SK-N-SH treated with all-trans-retinoic acid at 6 μM for 48 hours (cell line): ENCODE data around the gene SCAPER.
"Not testable (repeated sequence)": the region's sequence is repeated elsewhere in the genome, so short reads cannot be mapped to it uniquely, and the experiment has no call there.

Experiments used
- ATAC-seq: fragments of 200-7000 bp; cut with Tn5 transposase; 3 replicates; pipeline ENCODE4 v1.9.1; 2020; ENCODE audit warnings: mild to moderate bottlenecking, moderate library complexity
- ARNTL ChIP-seq: fragments of 450-650 bp; formaldehyde crosslinking; IDR thresholded peaks from 2 replicates; pipeline ENCODE4 v1.5.0; 2020; ENCODE audit warnings: low read depth, mild to moderate bottlenecking, moderate library complexity, borderline replicate concordance
- CREB5 ChIP-seq: fragments of 250-450 bp; sonication (Bioruptor Pico); IDR thresholded peaks from 2 replicates; pipeline ENCODE4 v1.5.1; 2020; ENCODE audit warnings: low read depth, mild to moderate bottlenecking, moderate library complexity
- CSRNP3 ChIP-seq: fragments of 250-450 bp; sonication (Bioruptor Pico); IDR thresholded peaks from 2 replicates; pipeline ENCODE4 v1.5.1; 2021; ENCODE audit warnings: mild to moderate bottlenecking, moderate library complexity
- ESRRG ChIP-seq: fragments of 250-450 bp; sonication (Bioruptor Pico); IDR thresholded peaks from 2 replicates; pipeline ENCODE4 v1.6.1; 2021; ENCODE audit warnings: mild to moderate bottlenecking
- GLIS3 ChIP-seq: fragments of 250-450 bp; sonication (Bioruptor Pico); IDR thresholded peaks from 2 replicates; pipeline ENCODE4 v1.5.0; 2020; ENCODE audit warnings: mild to moderate bottlenecking, moderate library complexity
- ISL1 ChIP-seq: fragments of 250-450 bp; sonication (Bioruptor Pico); IDR thresholded peaks from 2 replicates; pipeline ENCODE4 v2.1.2; 2022; ENCODE audit warnings: mild to moderate bottlenecking, moderate library complexity
- OSR1 ChIP-seq: fragments of 250-450 bp; sonication (Bioruptor Pico); IDR thresholded peaks from 2 replicates; pipeline ENCODE4 v1.8.0; 2022; ENCODE audit warnings: moderate library complexity, mild to moderate bottlenecking, inconsistent platforms
- PATZ1 ChIP-seq: fragments of 250-450 bp; sonication (Bioruptor Pico); IDR thresholded peaks from 2 replicates; pipeline ENCODE4 v1.8.0; 2020; ENCODE audit warnings: mild to moderate bottlenecking, moderate library complexity, borderline replicate concordance
- POU6F1 ChIP-seq: fragments of 250-450 bp; sonication (Bioruptor Pico); IDR thresholded peaks from 2 replicates; pipeline ENCODE4 v1.8.0; 2021; ENCODE audit warnings: low read depth, mild to moderate bottlenecking, moderate library complexity, borderline replicate concordance
- PPARA ChIP-seq: fragments of 250-450 bp; sonication (Bioruptor Pico); IDR thresholded peaks from 2 replicates; pipeline ENCODE4 v1.5.0; 2020; ENCODE audit warnings: mild to moderate bottlenecking, borderline replicate concordance
- RARB ChIP-seq: fragments of 250-450 bp; sonication (Bioruptor Pico); IDR thresholded peaks from 2 replicates; pipeline ENCODE4 v1.8.0; 2021; ENCODE audit warnings: mild to moderate bottlenecking, moderate library complexity
- SNAI2 ChIP-seq: fragments of 250-450 bp; sonication (Bioruptor Pico); IDR thresholded peaks from 2 replicates; pipeline ENCODE4 v1.5.0; 2020; ENCODE audit warnings: mild to moderate bottlenecking, moderate library complexity
- TOX ChIP-seq: fragments of 250-450 bp; sonication (Bioruptor Pico); IDR thresholded peaks from 2 replicates; pipeline ENCODE4 v1.8.0; 2021; ENCODE audit warnings: mild to moderate bottlenecking, moderate library complexity, borderline replicate concordance
- TSHZ2 ChIP-seq: fragments of 250-450 bp; sonication (Bioruptor Pico); IDR thresholded peaks from 2 replicates; pipeline ENCODE4 v1.5.0; 2020; ENCODE audit warnings: mild to moderate bottlenecking, moderate library complexity
- ZC3H10 ChIP-seq: fragments of 250-450 bp; sonication (Bioruptor Pico); IDR thresholded peaks from 2 replicates; pipeline ENCODE4 v1.5.1; 2021; ENCODE audit warnings: mild to moderate bottlenecking, moderate library complexity
- ZFP30 ChIP-seq: fragments of 450-650 bp; formaldehyde crosslinking; IDR thresholded peaks from 2 replicates; pipeline ENCODE4 v1.5.0; 2022; ENCODE audit warnings: mild to moderate bottlenecking, moderate library complexity
- ZNF565 ChIP-seq: fragments of 450-650 bp; formaldehyde crosslinking; conservative IDR thresholded peaks from 2 replicates; pipeline ENCODE4 v1.5.0; 2020; ENCODE audit warnings: low read depth, mild to moderate bottlenecking, moderate library complexity
- ZNF70 ChIP-seq: fragments of 450-650 bp; formaldehyde crosslinking; IDR thresholded peaks from 2 replicates; pipeline ENCODE4 v1.5.0; 2020; ENCODE audit warnings: mild to moderate bottlenecking, moderate library complexity
- ZNF8 ChIP-seq: fragments of 450-650 bp; formaldehyde crosslinking; IDR thresholded peaks from 2 replicates; pipeline ENCODE4 v1.5.0; 2020; ENCODE audit warnings: mild to moderate bottlenecking, moderate library complexity

Gene SCAPER

GRCh38 chr15:76514282-76514681 is 390.9 kb downstream of the SCAPER start:
- TF ChIP-seq CSRNP3 (CRISPR knock-in tag) (no peak), POU6F1 (CRISPR knock-in tag) (no peak), ZNF565 (CRISPR knock-in tag) (no peak), ZFP30 (CRISPR knock-in tag) (no peak), CREB5 (no peak), RARB (no peak), GLIS3 (CRISPR knock-in tag) (no peak), ZC3H10 (CRISPR knock-in tag) (no peak), ARNTL (CRISPR knock-in tag) (no peak), TSHZ2 (CRISPR knock-in tag) (no peak), PPARA (CRISPR knock-in tag) (no peak), ISL1 (CRISPR knock-in tag) (no peak), SNAI2 (CRISPR knock-in tag) (no peak)
- no peak for ATAC-seq

GRCh38 chr15:76512971-76513370 is 392.2 kb downstream of the SCAPER start:
- no peak for TF ChIP-seq PATZ1 (CRISPR knock-in tag)
- TF ChIP-seq ZNF8 (CRISPR knock-in tag), result no peak
- no peak for TF ChIP-seq ZNF565 (CRISPR knock-in tag)
- no peak for TF ChIP-seq OSR1
- TF ChIP-seq ZNF70 (CRISPR knock-in tag), result no peak
- no peak for TF ChIP-seq ESRRG (CRISPR knock-in tag)
- TF ChIP-seq SNAI2 (CRISPR knock-in tag), result no peak
- no peak for TF ChIP-seq TOX (CRISPR knock-in tag)
- TF ChIP-seq ISL1 (CRISPR knock-in tag), result no peak
- no peak for TF ChIP-seq TSHZ2 (CRISPR knock-in tag)
- ATAC-seq, result peak; percentile 82

GRCh38 chr15:76510663-76511062 is 394.5 kb downstream of the SCAPER start:
- not testable (repeated sequence) for ATAC-seq
